ENCODE results near the gene GTF3C6.

Gene GTF3C6

GRCh38 chr6:110990840-110991576 lies 32.5 kb downstream of the GTF3C6 start (continued):
- TF ChIP-seq PRDM6 (tag by site-specific recombination; IDR thresholded peaks at IDR 0.05) = no peak
- TF ChIP-seq ZNF549 (tag by site-specific recombination; IDR thresholded peaks at IDR 0.05) = no peak
- no peak for TF ChIP-seq ZBTB48 (tag by site-specific recombination; IDR thresholded peaks at IDR 0.05)
- TF ChIP-seq ZBTB49 (tag by site-specific recombination; IDR thresholded peaks at IDR 0.05; ENCODE audit: low read depth) = no peak
- TF ChIP-seq ZNF670 (tag by site-specific recombination; IDR thresholded peaks at IDR 0.05; ENCODE audit: low read depth) = no peak
- no peak for TF ChIP-seq ZNF18 (tag by site-specific recombination; IDR thresholded peaks at IDR 0.05)
- no peak for TF ChIP-seq GLI4 (tag by site-specific recombination; IDR thresholded peaks at IDR 0.05)
- no peak for TF ChIP-seq ZNF404 (tag by site-specific recombination; IDR thresholded peaks at IDR 0.05)
- TF ChIP-seq ZNF19 (tag by site-specific recombination; IDR thresholded peaks at IDR 0.05; ENCODE audit: low read depth) = no peak
- no peak for TF ChIP-seq KLF9 (tag by site-specific recombination; IDR thresholded peaks at IDR 0.05; ENCODE audit: low read depth)

- Histone ChIP-seq H3K4me3 (ENCODE audit: low read depth, low read length) (no peak overlapping the region), H3K36me3 (ENCODE audit: control insufficient read depth in 2 of 2, insufficient read depth in 1 of 2, low read length in 2 of 2) (peaks cover 77 to 94% of the 10 kb centered on the region in 2 experiments), H3K4me1 (ENCODE audit: control insufficient read depth, insufficient read depth, low read length) (no peaks in the 10 kb centered on the region), H3K9me3 (ENCODE audit: control insufficient read depth, insufficient read depth, low read depth, low read length) (no peaks in the 10 kb centered on the region), H3K27ac (ENCODE audit: extremely low read depth, low read depth, low read length) (no peak overlapping the region)
- POLR2A ChIA-PET = no interaction called here
- CTCF ChIA-PET = interaction anchor here (0.8 kb wide), 1 partner anchor 468 kb away, joined by 3 read pairs; no protein-coding TSS in a partner anchor
- TF ChIP-seq ZNF830 (tag by site-specific recombination; IDR thresholded peaks at IDR 0.05; ENCODE audit: low read depth) = no peak
- TF ChIP-seq ATF2 (tag by site-specific recombination; IDR thresholded peaks at IDR 0.05; ENCODE audit: low read depth) = no peak
- no peak for TF ChIP-seq ZNF626 (tag by site-specific recombination; IDR thresholded peaks at IDR 0.05)
- TF ChIP-seq REPIN1 (tag by site-specific recombination; IDR thresholded peaks at IDR 0.05; ENCODE audit: low read depth) = no peak
- TF ChIP-seq ZNF768 (tag by site-specific recombination; IDR thresholded peaks at IDR 0.05) = no peak
- TF ChIP-seq ZNF324 (tag by site-specific recombination; IDR thresholded peaks at IDR 0.05) = no peak
- no peak for TF ChIP-seq ZNF660 (tag by site-specific recombination; IDR thresholded peaks at IDR 0.05)
- no peak for TF ChIP-seq ZSCAN16 (tag by site-specific recombination; IDR thresholded peaks at IDR 0.05)
- TF ChIP-seq ZIC2 (tag by site-specific recombination; IDR thresholded peaks at IDR 0.05) = no peak
- no peak for TF ChIP-seq SP7 (tag by site-specific recombination; IDR thresholded peaks at IDR 0.05)
- TF ChIP-seq ZNF624 (tag by site-specific recombination; IDR thresholded peaks at IDR 0.05) = no peak
- no peak for TF ChIP-seq ZFP3 (tag by site-specific recombination; IDR thresholded peaks at IDR 0.05; ENCODE audit: low read depth)
- TF ChIP-seq ZBTB20 (tag by site-specific recombination; IDR thresholded peaks at IDR 0.05) = no peak
- no peak for TF ChIP-seq GLIS1 (tag by site-specific recombination; IDR thresholded peaks at IDR 0.05)
- no peak for TF ChIP-seq ZNF639 (tag by site-specific recombination; IDR thresholded peaks at IDR 0.05)
Measured at GRCh38 chr6:110996691-110997090, 38.2 kb downstream of the GTF3C6 start.
